Gastrocnemius medialis (tissue), 4 donors: ENCODE measurements around the gene FADD.

Experiments used
- CTCF ChIP-seq, 5 experiments: fragments of 450-650 bp in 3 of 5; fragments of 200-600 bp in 2 of 5; sonication (generic) in 2 of 5; IDR thresholded peaks in 4 of 5; conservative IDR thresholded peaks in 1 of 5; 1 replicate in 4 of 5; 2 replicates in 1 of 5; pipeline ENCODE4 v1.5.1; 2016 to 2019; ENCODE audit warnings: antibody characterized with exemption in 5 of 5, mild to moderate bottlenecking in 3 of 5, moderate library complexity in 3 of 5
- POLR2A ChIP-seq, 2 donors: fragments of 450-650 bp; IDR thresholded peaks; one replicate each; pipeline ENCODE4 v1.6.1; 2017; ENCODE audit warnings: antibody characterized with exemption in 2 of 2, mild to moderate bottlenecking in 2 of 2, moderate library complexity in 2 of 2

- TF ChIP-seq CTCF (IDR thresholded peaks at IDR 0.05 in 4 of 5, conservative IDR thresholded peaks at IDR 0.05 in 1 of 5), result no peak
- TF ChIP-seq POLR2A (IDR thresholded peaks at IDR 0.05), result no peak
Observed at GRCh38 chr11:70155386-70155785, 47.7 kb upstream of the FADD start.
